ENCODE measurements around the gene ADGRG2. TPM values are rescaled to one million over a fixed set of nuclear protein-coding genes. Genes with fewer than 3 reads are reported as not detected.

ADGRG2 gene
- total and polyA plus RNA-seq, 9 of the 15 experiments (the other 6 are each of a cell fraction or from before 2014, with no cell fraction given) = 0.03 TPM; not detected in 8

- FAIRE-seq = no peak
- no peak for DNase-seq (ENCODE audit: extremely low read depth in 1 of 4, low spot score in 3 of 4)
- no peaks in the 10 kb centered on the region for H3K79me2 ChIP-seq (ENCODE audit: control insufficient read depth, insufficient read depth, low read length)
- 21% methylated on average over 6 of the region's 7 CpGs for WGBS (ENCODE audit: insufficient coverage, low coverage, missing lambda C conversion rate)
- no peak overlapping the region for H3K27ac ChIP-seq (ENCODE audit: extremely low read depth, low read depth, low read length)
- H4K20me1 ChIP-seq (replicated peaks; ENCODE audit: control insufficient read depth, insufficient read depth, low read length) = no peaks in the 10 kb centered on the region
- no peaks in the 10 kb centered on the region for H3K9me3 ChIP-seq (replicated peaks; ENCODE audit: control insufficient read depth, insufficient read depth, low read depth, low read length)
- ChIA-PET POLR2A (no interaction called here), CTCF (ENCODE audit: low intra/inter-chr PET ratio) (no interaction called here)
- intact Hi-C loops (cut with micrococcal nuclease) (no loop called here), in situ Hi-C loops (cut with MboI) (no loop called here)
- H3K4me2 ChIP-seq (ENCODE audit: insufficient read depth, low read length) = no peak overlapping the region
- no peak for ATAC-seq
- H3K4me3 ChIP-seq = no peak overlapping the region
- no peak overlapping the region for H2AFZ ChIP-seq (ENCODE audit: low read depth, low read length)
- no peaks in the 10 kb centered on the region for H3K36me3 ChIP-seq (ENCODE audit: control insufficient read depth, insufficient read depth, low read length)
- no TSS peak for BruUV-seq (replicated peaks)
- no peaks in the 10 kb centered on the region for H3K9me1 ChIP-seq (ENCODE audit: control insufficient read depth, insufficient read depth, low read length)
- H3K9ac ChIP-seq (ENCODE audit: insufficient read depth in 1 of 2, low read depth in 2 of 2, low read length in 2 of 2) = no peak overlapping the region
- H3K27me3 ChIP-seq (ENCODE audit: control insufficient read depth in 2 of 2, insufficient read depth in 2 of 2, low read length in 2 of 2) = peaks cover 0 to 4% of the 10 kb centered on the region in 2 experiments; a peak in 1 of 5 replicates
- H3K4me1 ChIP-seq (replicated peaks in 1 of 2; ENCODE audit: control insufficient read depth in 2 of 2, insufficient read depth in 2 of 2, low read length in 2 of 2) = no peaks in the 10 kb centered on the region
- TF ChIP-seq CTBP1 (IDR thresholded peaks at IDR 0.05; ENCODE audit: borderline replicate concordance) = no peak
- no peak for TF ChIP-seq CHD2 (IDR thresholded peaks at IDR 0.05; ENCODE audit: low read depth, low read length)
- TF ChIP-seq HINFP (tag; conservative IDR thresholded peaks at IDR 0.05; ENCODE audit: low read depth) = no peak
- TF ChIP-seq HNRNPLL (IDR thresholded peaks at IDR 0.05; ENCODE audit: low read depth, low read length, poor library complexity, severe bottlenecking) = no peak
- no peak for TF ChIP-seq ZZZ3 (IDR thresholded peaks at IDR 0.05)
- no peak for TF ChIP-seq ZNF224 (CRISPR knock-in tag; IDR thresholded peaks at IDR 0.05)
- TF ChIP-seq, protein P1, sequence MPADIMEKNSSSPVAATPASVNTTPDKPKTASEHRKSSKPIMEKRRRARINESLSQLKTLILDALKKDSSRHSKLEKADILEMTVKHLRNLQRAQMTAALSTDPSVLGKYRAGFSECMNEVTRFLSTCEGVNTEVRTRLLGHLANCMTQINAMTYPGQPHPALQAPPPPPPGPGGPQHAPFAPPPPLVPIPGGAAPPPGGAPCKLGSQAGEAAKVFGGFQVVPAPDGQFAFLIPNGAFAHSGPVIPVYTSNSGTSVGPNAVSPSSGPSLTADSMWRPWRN (IDR thresholded peaks at IDR 0.05; ENCODE audit: low read depth) = no peak
- TF ChIP-seq ZBTB17 (CRISPR knock-in tag; IDR thresholded peaks at IDR 0.05) = no peak
- TF ChIP-seq ASH1L (IDR thresholded peaks at IDR 0.05; ENCODE audit: borderline replicate concordance, low read depth, partially characterized antibody) = no peak
- TF ChIP-seq, protein P2, sequence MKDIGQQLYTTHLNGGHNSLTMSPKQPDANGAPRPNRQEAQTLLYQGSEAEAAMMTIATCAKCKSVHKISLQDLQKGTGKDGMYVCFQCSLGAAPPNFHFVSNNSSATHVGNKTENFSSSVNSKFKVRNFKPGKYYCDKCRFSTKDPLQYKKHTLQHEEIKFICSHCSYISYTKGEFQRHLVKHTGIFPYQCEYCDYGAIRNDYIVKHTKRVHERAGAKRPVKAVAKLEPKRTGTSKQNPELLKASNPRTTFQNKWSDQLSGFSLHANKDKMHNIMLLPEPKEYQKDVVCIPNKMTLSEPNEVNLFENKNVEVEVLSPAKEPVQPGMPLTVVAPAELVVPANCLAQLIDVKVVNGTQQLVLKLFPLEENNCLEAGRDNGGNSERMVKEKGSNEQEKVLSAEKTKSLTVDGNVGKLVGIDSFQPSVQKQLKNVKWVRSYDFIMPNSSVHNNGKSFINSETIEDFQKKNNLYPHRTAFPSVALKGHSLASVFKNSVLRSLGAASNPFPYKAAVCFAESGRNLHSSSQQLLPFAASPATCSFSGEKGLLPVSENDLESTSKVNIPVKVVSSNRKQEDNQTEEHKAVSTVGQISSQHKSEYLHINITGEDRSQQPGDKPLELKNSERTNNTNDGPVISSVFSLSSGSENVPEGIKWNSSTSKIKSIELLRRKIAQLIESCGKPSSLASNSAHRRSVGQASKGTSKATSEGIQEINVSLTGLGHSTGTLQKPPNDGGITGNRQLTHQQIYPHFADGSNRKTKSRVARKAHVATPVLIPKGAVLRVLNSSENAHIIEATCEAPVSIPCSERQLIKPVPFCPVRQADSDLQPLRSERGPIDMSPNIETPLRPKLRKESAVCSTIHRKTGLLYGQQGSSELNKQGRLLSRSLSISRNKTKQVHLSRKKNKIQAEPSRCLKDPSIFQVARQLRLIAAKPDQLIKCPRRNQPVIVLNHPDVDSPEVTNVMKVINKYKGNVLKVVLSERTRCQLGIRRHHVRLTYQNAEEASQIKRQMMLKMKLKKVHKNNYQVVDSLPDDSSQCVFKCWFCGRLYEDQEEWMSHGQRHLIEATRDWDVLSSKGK (CRISPR knock-in tag; IDR thresholded peaks at IDR 0.05) = no peak
- no peak for TF ChIP-seq PYGO2 (tag; IDR thresholded peaks at IDR 0.05)
- no peak for TF ChIP-seq FOXJ3 (CRISPR knock-in tag; IDR thresholded peaks at IDR 0.05)
- no peak for TF ChIP-seq ZSCAN32 (CRISPR knock-in tag; IDR thresholded peaks at IDR 0.05)
- TF ChIP-seq JUND (IDR thresholded peaks at IDR 0.05; ENCODE audit: borderline replicate concordance, low read depth, low read length) = no peak
- no peak for TF ChIP-seq JUND (tag; IDR thresholded peaks at IDR 0.05; ENCODE audit: borderline replicate concordance, low read depth, low read length)
- TF ChIP-seq POLR2H (tag; IDR thresholded peaks at IDR 0.05; ENCODE audit: low read depth) = no peak
- TF ChIP-seq CEBPB (tag; IDR thresholded peaks at IDR 0.05) = no peak
- TF ChIP-seq HCFC1 (IDR thresholded peaks at IDR 0.05; ENCODE audit: low read depth, low read length) = no peak
These were observed 115.3 kb downstream of the ADGRG2 start for GRCh38 chrX:19007011-19007410.

All from K562 (cell line).